GM12875 (cell line): ENCODE measurements around the gene OR13C9.

Source experiments
- H3K4me3 ChIP-seq: one replicate; pipeline ENCODE4 v1.5.1; 2011; ENCODE audit warnings: low read depth, low read length, control low read depth
- CTCF ChIP-seq: IDR thresholded peaks from 2 replicates; pipeline ENCODE4 v1.5.1; 2011; ENCODE audit warnings: low read depth, mild to moderate bottlenecking, control low read depth, inconsistent platforms, low read length, moderate library complexity, borderline replicate concordance; ENCODE audit not compliant: insufficient read depth

Gene OR13C9

GRCh38 chr9:104577263-104577662 is 40.7 kb downstream of the OR13C9 start:
- H3K4me3 ChIP-seq: no peak overlapping the region
- TF ChIP-seq CTCF: no peak

- H3K4me3 ChIP-seq: no peak overlapping the region
- no peak for TF ChIP-seq CTCF
Observed at GRCh38 chr9:104575456-104575855, 42.5 kb downstream of the OR13C9 start.

- no peak overlapping the region for H3K4me3 ChIP-seq
- no peak for TF ChIP-seq CTCF
Observed at GRCh38 chr9:104572612-104573011, 45.4 kb downstream of the OR13C9 start.

GRCh38 chr9:104568868-104569267 is 49.1 kb downstream of the OR13C9 start, which contains the start of gene OR13C8:
TSS of gene OR13C8 (plus strand) at chr9:104569168. CDS start at chr9:104569168, 0 bp downstream.
- no peak for TF ChIP-seq CTCF

More at GRCh38 chr9:104568868-104569267, 49.1 kb downstream of the OR13C9 start, which contains the start of gene OR13C8:
- H3K4me3 ChIP-seq: no peak within 1 kb of the TSS
